Neural cell (in vitro differentiated cells): ENCODE results near the gene PRG2.

Experiments
- EP300 ChIP-seq: fragments of 450-650 bp; conservative IDR thresholded peaks from 2 replicates; pipeline ENCODE4 v1.6.1; 2014; ENCODE audit warnings: antibody characterized with exemption, mild to moderate bottlenecking, moderate library complexity; ENCODE audit not compliant: poor library complexity, severe bottlenecking
- POLR2AphosphoS5 ChIP-seq: IDR thresholded peaks from 2 replicates; pipeline ENCODE4 v1.6.1; 2012
- RAD21 ChIP-seq: fragments of 450-650 bp; conservative IDR thresholded peaks from 2 replicates; pipeline ENCODE4 v1.6.1; 2014; ENCODE audit warnings: antibody characterized with exemption, mild to moderate bottlenecking, moderate library complexity
- TF ChIP-seq, protein P1 (sequence below): fragments of 450-650 bp; IDR thresholded peaks from 2 replicates; pipeline ENCODE4 v1.5.1; 2014; ENCODE audit warnings: antibody characterized with exemption, mild to moderate bottlenecking, moderate library complexity; ENCODE audit not compliant: poor library complexity, severe bottlenecking

GRCh38 chr11:57421805-57422204 lies 31.4 kb upstream of the PRG2 start:
- TF ChIP-seq, protein P1, sequence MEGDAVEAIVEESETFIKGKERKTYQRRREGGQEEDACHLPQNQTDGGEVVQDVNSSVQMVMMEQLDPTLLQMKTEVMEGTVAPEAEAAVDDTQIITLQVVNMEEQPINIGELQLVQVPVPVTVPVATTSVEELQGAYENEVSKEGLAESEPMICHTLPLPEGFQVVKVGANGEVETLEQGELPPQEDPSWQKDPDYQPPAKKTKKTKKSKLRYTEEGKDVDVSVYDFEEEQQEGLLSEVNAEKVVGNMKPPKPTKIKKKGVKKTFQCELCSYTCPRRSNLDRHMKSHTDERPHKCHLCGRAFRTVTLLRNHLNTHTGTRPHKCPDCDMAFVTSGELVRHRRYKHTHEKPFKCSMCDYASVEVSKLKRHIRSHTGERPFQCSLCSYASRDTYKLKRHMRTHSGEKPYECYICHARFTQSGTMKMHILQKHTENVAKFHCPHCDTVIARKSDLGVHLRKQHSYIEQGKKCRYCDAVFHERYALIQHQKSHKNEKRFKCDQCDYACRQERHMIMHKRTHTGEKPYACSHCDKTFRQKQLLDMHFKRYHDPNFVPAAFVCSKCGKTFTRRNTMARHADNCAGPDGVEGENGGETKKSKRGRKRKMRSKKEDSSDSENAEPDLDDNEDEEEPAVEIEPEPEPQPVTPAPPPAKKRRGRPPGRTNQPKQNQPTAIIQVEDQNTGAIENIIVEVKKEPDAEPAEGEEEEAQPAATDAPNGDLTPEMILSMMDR = no peak
- TF ChIP-seq POLR2AphosphoS5 (no peak), RAD21 (no peak), EP300 (no peak)
